Astrocyte (in vitro differentiated cells and primary cell): ENCODE results near the gene ASCL5. TPM values are rescaled to one million over a fixed set of nuclear protein-coding genes. Genes with fewer than 3 reads are reported as not detected.

ENCODE experiments used
- DNase-seq: peaks from one replicate; pipeline ENCODE4 v3.0.0-alpha.2; 2010; ENCODE audit warnings: low read depth
- FAIRE-seq: peaks from 2 replicates; lab custom pipeline; 2011; peaks lifted over from hg19 to GRCh38; lab: Jason Lieb, UNC
- H2AFZ ChIP-seq: 2 replicates; pipeline ENCODE4 v1.6.0; 2012; ENCODE audit warnings: low read depth, low read length, inconsistent platforms
- H3K27ac ChIP-seq: 2 replicates; pipeline ENCODE4 v1.5.1; 2011; ENCODE audit warnings: low read depth, low read length, inconsistent platforms
- H3K27me3 ChIP-seq: 2 replicates; pipeline ENCODE4 v1.6.0; 2011; ENCODE audit warnings: low read length, inconsistent platforms; ENCODE audit not compliant: insufficient read depth
- H3K36me3 ChIP-seq: 2 replicates; pipeline ENCODE4 v1.5.1; 2011; ENCODE audit warnings: low read length, inconsistent platforms; ENCODE audit not compliant: insufficient read depth
- H3K4me1 ChIP-seq: 2 replicates; pipeline ENCODE4 v1.5.1; 2011; ENCODE audit warnings: low read length, inconsistent platforms; ENCODE audit not compliant: insufficient read depth
- H3K4me2 ChIP-seq: 2 replicates; pipeline ENCODE4 v1.6.0; 2012; ENCODE audit warnings: low read length, inconsistent platforms
- H3K4me3 ChIP-seq: 2 replicates; pipeline ENCODE4 v1.5.1; 2011; ENCODE audit warnings: low read depth, mild to moderate bottlenecking, low read length, inconsistent platforms; ENCODE audit not compliant: insufficient read depth
- H3K79me2 ChIP-seq: 2 replicates; pipeline ENCODE4 v1.6.0; 2012; ENCODE audit warnings: mild to moderate bottlenecking, low read length, inconsistent platforms; ENCODE audit not compliant: insufficient read depth
- H3K9ac ChIP-seq: 2 replicates; pipeline ENCODE4 v1.6.0; 2012; ENCODE audit warnings: mild to moderate bottlenecking, low read length, inconsistent platforms
- H3K9me3 ChIP-seq: 2 replicates; pipeline ENCODE4 v1.5.1; 2012; ENCODE audit warnings: low read depth, mild to moderate bottlenecking, low read length, inconsistent platforms; ENCODE audit not compliant: insufficient read depth
- H4K20me1 ChIP-seq: 2 replicates; pipeline ENCODE4 v1.6.0; 2012; ENCODE audit warnings: low read length, inconsistent platforms; ENCODE audit not compliant: insufficient read depth
- H3K27ac Mint-ChIP-seq: one replicate; pipeline ENCODE4 v1.8.0; 2021; ENCODE audit warnings: mild to moderate bottlenecking, mixed read lengths; ENCODE audit not compliant: unreplicated experiment
- H3K27me3 Mint-ChIP-seq: one replicate; pipeline ENCODE4 v1.8.0; 2021; ENCODE audit warnings: low read depth, mixed read lengths; ENCODE audit not compliant: unreplicated experiment
- H3K36me3 Mint-ChIP-seq: one replicate; pipeline ENCODE4 v1.8.0; 2021; ENCODE audit warnings: low read depth, mixed read lengths; ENCODE audit not compliant: unreplicated experiment
- H3K4me1 Mint-ChIP-seq: one replicate; pipeline ENCODE4 v1.8.0; 2021; ENCODE audit warnings: low read depth, mixed read lengths; ENCODE audit not compliant: unreplicated experiment
- H3K4me3 Mint-ChIP-seq: one replicate; pipeline ENCODE4 v1.8.0; 2021; ENCODE audit warnings: mild to moderate bottlenecking, moderate library complexity, mixed read lengths; ENCODE audit not compliant: unreplicated experiment
- H3K9me3 Mint-ChIP-seq: one replicate; pipeline ENCODE4 v1.8.0; 2021; ENCODE audit warnings: mild to moderate bottlenecking, mixed read lengths; ENCODE audit not compliant: unreplicated experiment
- CTCF ChIP-seq: IDR thresholded peaks from 2 replicates; pipeline ENCODE4 v1.5.1; 2011; ENCODE audit warnings: low read depth, mild to moderate bottlenecking, inconsistent platforms, low read length, moderate library complexity; ENCODE audit not compliant: insufficient read depth
- EZH2 ChIP-seq: IDR thresholded peaks from 2 replicates; pipeline ENCODE4 v1.6.1; 2012; ENCODE audit warnings: mild to moderate bottlenecking, low read length, inconsistent platforms; ENCODE audit not compliant: insufficient read depth
- total RNA-seq: library from RNA; stranded (reverse); gene quantifications from 2 replicates; pipeline ENCODE4 v1.2.1, GENCODE V29; 2021

The ASCL5 gene
- total RNA-seq, 1 donor from 2014 or later, result not detected

- Histone ChIP-seq H3K36me3 (no peaks in the 10 kb centered on the region), H2AFZ (no peak overlapping the region), H3K4me2 (no peak overlapping the region), H3K27me3 (no peaks in the 10 kb centered on the region), H3K79me2 (no peaks in the 10 kb centered on the region), H3K9ac (no peak overlapping the region), H3K9me3 (no peaks in the 10 kb centered on the region), H3K4me3 (no peak overlapping the region), H3K27ac (no peak overlapping the region), H3K4me1 (no peaks in the 10 kb centered on the region), H4K20me1 (no peaks in the 10 kb centered on the region)
- Mint-ChIP-seq H3K9me3 (peaks cover 5% of the 10 kb centered on the region), H3K4me3 (no peak overlapping the region), H3K4me1 (no peaks in the 10 kb centered on the region), H3K27ac (no peak overlapping the region), H3K36me3 (no peaks in the 10 kb centered on the region), H3K27me3 (peaks cover 50% of the 10 kb centered on the region)
- TF ChIP-seq CTCF (no peak), EZH2 (no peak)
- DNase-seq, result no peak
- FAIRE-seq, result no peak
Observed at GRCh38 chr1:201077736-201078135, 49.2 kb downstream of the ASCL5 start.

GRCh38 chr1:201077116-201077515, 49.9 kb downstream of the ASCL5 start:
- Histone ChIP-seq H3K36me3 (no peaks in the 10 kb centered on the region), H3K4me1 (no peaks in the 10 kb centered on the region), H2AFZ (no peak overlapping the region), H4K20me1 (no peaks in the 10 kb centered on the region), H3K9me3 (no peaks in the 10 kb centered on the region), H3K4me2 (no peak overlapping the region), H3K27me3 (no peaks in the 10 kb centered on the region), H3K27ac (no peak overlapping the region), H3K79me2 (no peaks in the 10 kb centered on the region), H3K4me3 (no peak overlapping the region), H3K9ac (no peak overlapping the region)
- Mint-ChIP-seq H3K27ac (no peak overlapping the region), H3K27me3 (peaks cover 52% of the 10 kb centered on the region), H3K4me1 (peaks cover under 1% of the 10 kb centered on the region), H3K9me3 (peaks cover 5% of the 10 kb centered on the region), H3K4me3 (no peak overlapping the region), H3K36me3 (no peaks in the 10 kb centered on the region)
- no peak for DNase-seq
- TF ChIP-seq CTCF (no peak), EZH2 (no peak)
- no peak for FAIRE-seq

GRCh38 chr1:201076092-201076491, 50.9 kb downstream of the ASCL5 start:
- H3K27ac Mint-ChIP-seq, result no peak overlapping the region
- DNase-seq (no peak), FAIRE-seq (no peak)

More at GRCh38 chr1:201076092-201076491, 50.9 kb downstream of the ASCL5 start:
- H3K79me2 ChIP-seq, result no peaks in the 10 kb centered on the region
- TF ChIP-seq EZH2, result no peak
- no peak overlapping the region for H2AFZ ChIP-seq
- H3K9me3 ChIP-seq, result no peaks in the 10 kb centered on the region
- no peak overlapping the region for H3K4me3 ChIP-seq
- peaks cover under 1% of the 10 kb centered on the region for H3K27me3 ChIP-seq
- Mint-ChIP-seq H3K36me3 (no peaks in the 10 kb centered on the region), H3K4me1 (peaks cover 4% of the 10 kb centered on the region), H3K9me3 (peaks cover 5% of the 10 kb centered on the region), H3K27me3 (peaks cover 58% of the 10 kb centered on the region), H3K4me3 (no peak overlapping the region)
- H3K27ac ChIP-seq, result no peak overlapping the region
- H3K4me1 ChIP-seq, result no peaks in the 10 kb centered on the region
- H3K9ac ChIP-seq, result no peak overlapping the region
- H3K36me3 ChIP-seq, result no peaks in the 10 kb centered on the region
- H3K4me2 ChIP-seq, result no peak overlapping the region
- H4K20me1 ChIP-seq, result no peaks in the 10 kb centered on the region
